Mesothelial cell of epicardium (in vitro differentiated cells): Measurements from ENCODE around the gene RNF220. TPM values are rescaled to one million over a fixed set of nuclear protein-coding genes. Genes with fewer than 3 reads are reported as not detected.

ENCODE experiments used
- DNase-seq, 2 experiments: peaks; one replicate each; pipeline ENCODE4 v3.0.0; 2021; ENCODE audit warnings: low spot score in 2 of 2; ENCODE audit not compliant: unreplicated experiment in 2 of 2
- H3K27ac Mint-ChIP-seq: 2 replicates; pipeline ENCODE4 v1.8.0; 2021; ENCODE audit warnings: mixed read lengths
- H3K27me3 Mint-ChIP-seq: 2 replicates; pipeline ENCODE4 v1.8.0; 2021; ENCODE audit warnings: low read depth, mixed read lengths
- H3K36me3 Mint-ChIP-seq: 2 replicates; pipeline ENCODE4 v1.8.0; 2021; ENCODE audit warnings: mixed read lengths
- H3K4me1 Mint-ChIP-seq: 2 replicates; pipeline ENCODE4 v1.8.0; 2021; ENCODE audit warnings: mixed read lengths
- H3K4me3 Mint-ChIP-seq: 2 replicates; pipeline ENCODE4 v1.8.0; 2021; ENCODE audit warnings: mild to moderate bottlenecking, moderate library complexity, mixed read lengths
- H3K9me3 Mint-ChIP-seq: 2 replicates; pipeline ENCODE4 v1.8.0; 2021; ENCODE audit warnings: mixed read lengths
- CTCF ChIP-seq: fragments of 200-600 bp; sonication (generic); IDR thresholded peaks from one replicate; pipeline ENCODE4 v1.5.0; 2021; ENCODE audit warnings: antibody characterized with exemption; ENCODE audit not compliant: unreplicated experiment
- total RNA-seq: library from RNA; stranded (reverse); gene quantifications from 3 replicates; pipeline ENCODE4 v1.2.1, GENCODE V29; 2021

Gene RNF220
- total RNA-seq, 1 donor from 2014 or later = 84.2 TPM

DNA sequence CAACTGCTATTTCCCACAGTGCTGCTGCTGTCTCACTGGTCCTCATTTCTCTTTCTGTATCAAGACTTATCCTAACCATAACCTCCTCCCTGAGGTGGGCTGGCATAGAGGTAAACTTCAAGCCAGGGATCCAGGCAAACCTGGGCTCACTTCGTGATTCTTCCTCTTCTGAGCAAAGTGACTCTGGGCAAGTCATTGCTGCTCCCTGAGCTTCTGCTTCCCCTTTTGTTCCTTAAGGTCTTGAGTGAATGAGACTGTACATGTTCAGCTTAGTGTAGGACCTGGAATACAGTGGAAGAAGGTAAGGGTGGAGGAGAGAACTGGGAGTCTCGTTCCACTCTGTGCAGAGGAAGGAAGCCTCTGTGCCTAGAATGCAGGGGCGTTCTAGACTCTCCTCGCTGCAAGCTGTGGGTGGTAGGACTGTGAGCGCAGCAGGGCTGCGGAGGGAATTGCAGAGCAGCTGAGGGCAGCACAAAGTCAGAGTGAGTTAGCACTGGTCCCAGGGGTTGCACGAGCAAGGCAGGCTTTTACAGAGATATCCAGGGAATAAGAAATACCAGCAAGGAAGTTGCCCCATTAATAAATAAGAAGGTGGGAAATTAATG is 38.6 kb upstream of the RNF220 start:
- no peaks in the 10 kb centered on the region for H3K36me3 Mint-ChIP-seq
- no peak overlapping the region for H3K4me3 Mint-ChIP-seq
- peaks cover 42% of the 10 kb centered on the region for H3K27me3 Mint-ChIP-seq
- no peaks in the 10 kb centered on the region for H3K4me1 Mint-ChIP-seq
- no peak for TF ChIP-seq CTCF
- H3K27ac Mint-ChIP-seq = no peak overlapping the region
- no peak for DNase-seq
- H3K9me3 Mint-ChIP-seq = no peaks in the 10 kb centered on the region

- Mint-ChIP-seq H3K36me3 (no peaks in the 10 kb centered on the region), H3K4me3 (no peak overlapping the region), H3K4me1 (no peaks in the 10 kb centered on the region), H3K27me3 (peaks cover 36% of the 10 kb centered on the region), H3K27ac (no peak overlapping the region), H3K9me3 (no peaks in the 10 kb centered on the region)
- DNase-seq = no peak
- no peak for TF ChIP-seq CTCF
These were observed 37.1 kb upstream of the RNF220 start for GRCh38 chr1:44367944-44368343.

- TF ChIP-seq CTCF = no peak
- no peak overlapping the region for H3K4me3 Mint-ChIP-seq
- no peak for DNase-seq
- no peaks in the 10 kb centered on the region for H3K36me3 Mint-ChIP-seq
- H3K27ac Mint-ChIP-seq = no peak overlapping the region
- H3K9me3 Mint-ChIP-seq = no peaks in the 10 kb centered on the region
- no peaks in the 10 kb centered on the region for H3K4me1 Mint-ChIP-seq
- H3K27me3 Mint-ChIP-seq = peaks cover 30% of the 10 kb centered on the region
These were observed 36.4 kb upstream of the RNF220 start for GRCh38 chr1:44368471-44369151.

GRCh38 chr1:44371206-44371605 is 33.8 kb upstream of the RNF220 start:
- Mint-ChIP-seq H3K27ac (no peak overlapping the region), H3K4me1 (no peaks in the 10 kb centered on the region), H3K9me3 (no peaks in the 10 kb centered on the region), H3K36me3 (no peaks in the 10 kb centered on the region), H3K27me3 (peaks cover 20% of the 10 kb centered on the region), H3K4me3 (no peak overlapping the region)
- no peak for DNase-seq
- TF ChIP-seq CTCF = no peak

DNA sequence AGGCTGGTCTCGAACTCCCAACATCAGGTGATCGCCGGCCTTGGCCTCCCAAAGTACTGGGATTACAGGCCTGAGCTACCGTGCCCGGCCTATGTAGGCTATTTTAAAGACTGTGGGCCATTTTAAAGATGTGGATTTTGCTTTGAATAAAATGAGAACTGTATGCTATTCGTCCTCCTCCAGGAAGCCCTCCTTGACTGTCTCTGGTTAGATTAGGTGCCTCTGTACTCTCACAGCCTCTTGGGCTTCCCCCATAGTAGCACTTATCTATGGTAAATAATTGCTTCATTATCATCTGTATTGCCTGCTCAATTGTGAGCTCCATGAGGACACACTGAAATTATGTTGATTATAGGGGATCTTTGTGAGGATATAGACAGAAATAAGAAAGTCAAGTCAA is 29.5 kb upstream of the RNF220 start:
- H3K27me3 Mint-ChIP-seq = peaks cover 8% of the 10 kb centered on the region
- TF ChIP-seq CTCF = no peak
- no peaks in the 10 kb centered on the region for H3K36me3 Mint-ChIP-seq

More for the DNA sequence above, 29.5 kb upstream of the RNF220 start:
- no peak overlapping the region for H3K4me3 Mint-ChIP-seq
- H3K9me3 Mint-ChIP-seq = no peaks in the 10 kb centered on the region
- H3K4me1 Mint-ChIP-seq = no peaks in the 10 kb centered on the region
- no peak overlapping the region for H3K27ac Mint-ChIP-seq
- no peak for DNase-seq
